Measurements from ENCODE around the gene PEX19.

PEX19 gene

GRCh38 chr1:160251011-160251410, 33.9 kb downstream of the PEX19 start:
- no peak for DNase-seq
- in situ Hi-C loops (cut with HindIII; ENCODE audit: low pct_ligation_motif_present, low pct_unique_long_range_greater_than_20kb, low sequenced_read_pairs), result no loop called here

GRCh38 chr1:160247053-160247452, 37.9 kb downstream of the PEX19 start:
- in situ Hi-C loops (cut with HindIII; ENCODE audit: low pct_ligation_motif_present, low pct_unique_long_range_greater_than_20kb, low sequenced_read_pairs), result no loop called here
- DNase-seq, result no peak

GRCh38 chr1:160245434-160245833, 39.5 kb downstream of the PEX19 start:
- in situ Hi-C loops (cut with HindIII; ENCODE audit: low pct_ligation_motif_present, low pct_unique_long_range_greater_than_20kb, low sequenced_read_pairs), result no loop called here
- no peak for DNase-seq

GRCh38 chr1:160244209-160244608, 40.7 kb downstream of the PEX19 start:
- in situ Hi-C loops (cut with HindIII; ENCODE audit: low pct_ligation_motif_present, low pct_unique_long_range_greater_than_20kb, low sequenced_read_pairs), result no loop called here

GRCh38 chr1:160243767-160244166, 41.2 kb downstream of the PEX19 start:
- no peak for DNase-seq
- in situ Hi-C loops (cut with HindIII; ENCODE audit: low pct_ligation_motif_present, low pct_unique_long_range_greater_than_20kb, low sequenced_read_pairs), result no loop called here

More at GRCh38 chr1:160244209-160244608, 40.7 kb downstream of the PEX19 start:
- no peak for DNase-seq

- no peak for DNase-seq
- in situ Hi-C loops (cut with HindIII; ENCODE audit: low pct_ligation_motif_present, low pct_unique_long_range_greater_than_20kb, low sequenced_read_pairs), result no loop called here
Measured at GRCh38 chr1:160239582-160240299, 45.2 kb downstream of the PEX19 start.

- in situ Hi-C loops (cut with HindIII; ENCODE audit: low pct_ligation_motif_present, low pct_unique_long_range_greater_than_20kb, low sequenced_read_pairs), result no loop called here
- DNase-seq, result no peak
Measured at GRCh38 chr1:160238408-160238807, 46.5 kb downstream of the PEX19 start.

- in situ Hi-C loops (cut with HindIII; ENCODE audit: low pct_ligation_motif_present, low pct_unique_long_range_greater_than_20kb, low sequenced_read_pairs), result no loop called here
- no peak for DNase-seq
Measured at GRCh38 chr1:160237558-160237957, 47.4 kb downstream of the PEX19 start.

- no peak for DNase-seq
- in situ Hi-C loops (cut with HindIII; ENCODE audit: low pct_ligation_motif_present, low pct_unique_long_range_greater_than_20kb, low sequenced_read_pairs), result no loop called here
Measured at GRCh38 chr1:160236806-160237205, 48.1 kb downstream of the PEX19 start.

- in situ Hi-C loops (cut with HindIII; ENCODE audit: low pct_ligation_motif_present, low pct_unique_long_range_greater_than_20kb, low sequenced_read_pairs), result no loop called here
- DNase-seq, result no peak
Measured at GRCh38 chr1:160232911-160233310, 52.0 kb downstream of the PEX19 start.

GRCh38 chr1:160228431-160228830, 56.5 kb downstream of the PEX19 start:
- in situ Hi-C loops (cut with HindIII; ENCODE audit: low pct_ligation_motif_present, low pct_unique_long_range_greater_than_20kb, low sequenced_read_pairs), result no loop called here
- no peak for DNase-seq

GRCh38 chr1:160227561-160227960, 57.4 kb downstream of the PEX19 start:
- no peak for DNase-seq
- in situ Hi-C loops (cut with HindIII; ENCODE audit: low pct_ligation_motif_present, low pct_unique_long_range_greater_than_20kb, low sequenced_read_pairs), result no loop called here

- DNase-seq, result no peak
- in situ Hi-C loops (cut with HindIII; ENCODE audit: low pct_ligation_motif_present, low pct_unique_long_range_greater_than_20kb, low sequenced_read_pairs), result no loop called here
Measured at GRCh38 chr1:160227034-160227433, 57.9 kb downstream of the PEX19 start.

Data from ACHN (cell line).